ENCODE data around the gene ULK2. TPM values are rescaled to one million over a fixed set of nuclear protein-coding genes. Genes with fewer than 3 reads are reported as not detected.

ULK2 gene
- total and polyA plus RNA-seq, 2 donors (not counting 1 experiment from before 2014, with no cell fraction given) = 2.0 to 2.9 TPM

GRCh38 chr17:19740933-19741332 is 126.8 kb downstream of the ULK2 start:
- intact Hi-C loops (cut with micrococcal nuclease) = no loop called here
- ChIA-PET CTCF (interaction anchor here (1.7 kb wide), 1 partner anchor 12 kb away, joined by 5 read pairs; no protein-coding TSS in a partner anchor), POLR2A (no interaction called here)
- Histone ChIP-seq H2AFZ (ENCODE audit: insufficient read depth, low read depth, low read length, poor library complexity, severe bottlenecking) (no peak overlapping the region), H3K27me3 (replicated peaks in 1 of 4; ENCODE audit: control extremely low read depth in 1 of 4, control insufficient read depth in 3 of 4, insufficient read depth in 4 of 4, low read length in 3 of 4) (peaks cover 0 to 9% (median 2%) of the 10 kb centered on the region in 4 experiments), H3K27ac (ENCODE audit: low read length in 2 of 2) (no peak overlapping the region), H3K79me2 (ENCODE audit: control insufficient read depth, insufficient read depth, low read length) (no peaks in the 10 kb centered on the region), H3K4me3 (ENCODE audit: control extremely low read depth in 1 of 5, extremely low read depth in 1 of 5, insufficient read depth in 1 of 5, low read depth in 2 of 5, low read length in 4 of 5) (no peak overlapping the region), H3K9ac (ENCODE audit: low read length) (no peak overlapping the region), H3K4me2 (replicated peaks; ENCODE audit: low read depth, low read length, poor library complexity, severe bottlenecking) (no peak overlapping the region), H3K4me1 (ENCODE audit: control insufficient read depth in 2 of 2, insufficient read depth in 2 of 2, low read length in 2 of 2) (peaks cover 6 to 9% of the 10 kb centered on the region in 2 donors), H3K36me3 (replicated peaks in 1 of 2; ENCODE audit: control extremely low read depth in 1 of 2, control insufficient read depth in 1 of 2, extremely low read depth in 1 of 2, insufficient read depth in 2 of 2, low read length in 1 of 2) (no peaks in the 10 kb centered on the region), H3K9me3 (ENCODE audit: control extremely low read depth in 1 of 3, control insufficient read depth in 2 of 3, insufficient read depth in 1 of 3, low read length in 2 of 3) (peaks cover 0 to 5% (median 0%) of the 10 kb centered on the region in 3 donors), H4K20me1 (ENCODE audit: control insufficient read depth, insufficient read depth, low read length, poor library complexity, severe bottlenecking) (no peaks in the 10 kb centered on the region)
- ATAC-seq (ENCODE audit: low read depth) (no peak), DNase-seq (no peak)
- 89% methylated on average over 6 of the region's 7 CpGs for WGBS (ENCODE audit: insufficient coverage)
- Mint-ChIP-seq H3K4me3 (no peak overlapping the region), H3K9me3 (ENCODE audit: insufficient read depth) (no peaks in the 10 kb centered on the region), H3K27me3 (no peaks in the 10 kb centered on the region), H3K4me1 (peaks cover 6% of the 10 kb centered on the region), H3K27ac (no peak overlapping the region)
- TF ChIP-seq EZH2 (IDR thresholded peaks at IDR 0.05; ENCODE audit: borderline replicate concordance, insufficient read depth, low read depth, low read length, poor library complexity, severe bottlenecking) = no peak

- H3K27me3 ChIP-seq (replicated peaks in 1 of 4; ENCODE audit: control extremely low read depth in 1 of 4, control insufficient read depth in 3 of 4, insufficient read depth in 4 of 4, low read length in 3 of 4) = peaks cover 0 to 2% (median 0%) of the 10 kb centered on the region in 4 experiments
- no peak overlapping the region for H3K27ac ChIP-seq (ENCODE audit: low read length in 2 of 2)
- H2AFZ ChIP-seq (ENCODE audit: insufficient read depth, low read depth, low read length, poor library complexity, severe bottlenecking) = no peak overlapping the region
- intact Hi-C loops (cut with micrococcal nuclease) = no loop called here
- Mint-ChIP-seq H3K9me3 (ENCODE audit: insufficient read depth) (no peaks in the 10 kb centered on the region), H3K4me1 (peaks cover 3% of the 10 kb centered on the region), H3K27ac (no peak overlapping the region), H3K27me3 (no peaks in the 10 kb centered on the region), H3K4me3 (no peak overlapping the region)
- H3K79me2 ChIP-seq (ENCODE audit: control insufficient read depth, insufficient read depth, low read length) = no peaks in the 10 kb centered on the region
- H3K4me2 ChIP-seq (replicated peaks; ENCODE audit: low read depth, low read length, poor library complexity, severe bottlenecking) = no peak overlapping the region
- ChIA-PET CTCF (interaction anchor here (1.7 kb wide), 1 partner anchor 11 kb away, joined by 5 read pairs; no protein-coding TSS in a partner anchor), POLR2A (no interaction called here)
- ATAC-seq (ENCODE audit: low read depth) = no peak
- no peak overlapping the region for H3K4me3 ChIP-seq (ENCODE audit: control extremely low read depth in 1 of 5, extremely low read depth in 1 of 5, insufficient read depth in 1 of 5, low read depth in 2 of 5, low read length in 4 of 5)
- no peaks in the 10 kb centered on the region for H3K9me3 ChIP-seq (ENCODE audit: control extremely low read depth in 1 of 3, control insufficient read depth in 2 of 3, insufficient read depth in 1 of 3, low read length in 2 of 3)
- 90% methylated on average over 26 of the region's 26 CpGs for WGBS (ENCODE audit: insufficient coverage)
- DNase-seq = no peak
- no peak overlapping the region for H3K9ac ChIP-seq (ENCODE audit: low read length)
- no peaks in the 10 kb centered on the region for H4K20me1 ChIP-seq (ENCODE audit: control insufficient read depth, insufficient read depth, low read length, poor library complexity, severe bottlenecking)
- H3K36me3 ChIP-seq (replicated peaks in 1 of 2; ENCODE audit: control extremely low read depth in 1 of 2, control insufficient read depth in 1 of 2, extremely low read depth in 1 of 2, insufficient read depth in 2 of 2, low read length in 1 of 2) = no peaks in the 10 kb centered on the region
- TF ChIP-seq EZH2 (IDR thresholded peaks at IDR 0.05; ENCODE audit: borderline replicate concordance, insufficient read depth, low read depth, low read length, poor library complexity, severe bottlenecking) = no peak
- no peak for TF ChIP-seq CTCF (IDR thresholded peaks at IDR 0.05)
- H3K4me1 ChIP-seq (ENCODE audit: control insufficient read depth in 2 of 2, insufficient read depth in 2 of 2, low read length in 2 of 2) = peaks cover 0 to 2% of the 10 kb centered on the region in 2 donors
Measured at GRCh38 chr17:19739241-19740201, 128.2 kb downstream of the ULK2 start.

All from B cell (primary cell).